A549 (cell line): ENCODE data around the gene SLC26A6.

ENCODE experiments used
- CHD4 ChIP-seq: fragments of 200-600 bp; sonication (generic); IDR thresholded peaks from 2 replicates; pipeline ENCODE4 v1.6.1; 2016; ENCODE audit warnings: antibody characterized with exemption, mild to moderate bottlenecking, borderline replicate concordance
- CTCF ChIP-seq: fragments of >200 bp; sonication (Bioruptor Twin); formaldehyde crosslinking; IDR thresholded peaks from 3 replicates; pipeline ENCODE4 v1.5.1; 2016

GRCh38 chr3:48625600-48625999, 9.7 kb downstream of the SLC26A6 start:
- TF ChIP-seq CTCF (no peak), CHD4 (no peak)
